ELF-1 (cell line): ENCODE data around the gene ALLC.

ENCODE experiments used
- DNase-seq: peaks from one replicate; pipeline ENCODE4 v3.0.0-alpha.2; 2016; ENCODE audit warnings: low read depth, low spot score

The ALLC gene

GRCh38 chr2:3639015-3639630, 18.9 kb upstream of the ALLC start:
- no peak for DNase-seq

- peak; percentile 1 for DNase-seq
These were observed 18.3 kb upstream of the ALLC start for GRCh38 chr2:3639653-3640052.

- peak; percentile 0 for DNase-seq
These were observed 16.8 kb upstream of the ALLC start for GRCh38 chr2:3641181-3641580.

- peak; percentile 1 for DNase-seq
These were observed 16.1 kb upstream of the ALLC start for GRCh38 chr2:3641841-3642421.

GRCh38 chr2:3642521-3643215, 15.3 kb upstream of the ALLC start:
- no peak for DNase-seq

GRCh38 chr2:3643371-3644245, 14.4 kb upstream of the ALLC start:
- DNase-seq: no peak

- DNase-seq: no peak
These were observed 13.8 kb upstream of the ALLC start for GRCh38 chr2:3644246-3644525.

- no peak for DNase-seq
These were observed 13.0 kb upstream of the ALLC start for GRCh38 chr2:3644891-3645605.

GRCh38 chr2:3645745-3646389, 12.1 kb upstream of the ALLC start:
- no peak for DNase-seq

- DNase-seq: no peak
These were observed 11.6 kb upstream of the ALLC start for GRCh38 chr2:3646446-3646845.

- DNase-seq: no peak
These were observed 10.8 kb upstream of the ALLC start for GRCh38 chr2:3647246-3647645.

- DNase-seq: no peak
These were observed 10.0 kb upstream of the ALLC start for GRCh38 chr2:3647831-3648651.

GRCh38 chr2:3648652-3649177, 9.3 kb upstream of the ALLC start:
- no peak for DNase-seq

GRCh38 chr2:3649581-3649980, 8.4 kb upstream of the ALLC start:
- no peak for DNase-seq

- no peak for DNase-seq
These were observed 7.7 kb upstream of the ALLC start for GRCh38 chr2:3650140-3650920.

GRCh38 chr2:3651691-3652648, 6.0 kb upstream of the ALLC start:
- peak; percentile 91 for DNase-seq

GRCh38 chr2:3652896-3653625, 4.9 kb upstream of the ALLC start:
- no peak for DNase-seq

- DNase-seq: no peak
These were observed 4.0 kb upstream of the ALLC start for GRCh38 chr2:3654011-3654410.
